Stimulated activated CD8-positive, alpha-beta memory T cell treated with anti-CD3 and anti-CD28 coated beads, Interleukin-12 subunit alpha, Interleukin-12 subunit beta, amount 100 ng/mL, for 4 hours (primary cell): ENCODE results near the gene AK9.
"Not testable (repeated sequence)": the region's sequence is repeated elsewhere in the genome, so short reads cannot be mapped to it uniquely, and the experiment has no call there.

Experiments used
- DNase-seq: peaks from one replicate; pipeline ENCODE4 v3.0.0-alpha.2; 2020; ENCODE audit warnings: low read depth

The AK9 gene

DNA sequence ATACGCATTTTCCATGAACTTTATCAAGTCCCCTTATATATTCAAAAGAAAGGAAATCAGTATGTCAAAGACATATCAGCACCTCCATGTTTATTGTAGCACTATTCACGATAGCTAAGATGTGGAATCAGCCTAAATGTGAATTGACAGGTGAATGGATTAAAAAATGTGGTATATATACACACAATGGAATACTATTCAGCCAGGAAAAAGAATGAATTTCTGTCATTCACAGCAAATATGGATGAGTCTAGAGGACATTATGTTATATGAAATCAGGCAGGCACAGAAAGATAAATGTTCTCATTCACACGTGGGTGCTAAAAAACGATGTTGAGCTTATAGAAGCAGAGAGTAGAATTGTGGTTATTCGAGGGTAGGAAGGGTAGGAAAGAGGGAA lies 5.4 kb upstream of the AK9 start:
- no peak for DNase-seq

DNA sequence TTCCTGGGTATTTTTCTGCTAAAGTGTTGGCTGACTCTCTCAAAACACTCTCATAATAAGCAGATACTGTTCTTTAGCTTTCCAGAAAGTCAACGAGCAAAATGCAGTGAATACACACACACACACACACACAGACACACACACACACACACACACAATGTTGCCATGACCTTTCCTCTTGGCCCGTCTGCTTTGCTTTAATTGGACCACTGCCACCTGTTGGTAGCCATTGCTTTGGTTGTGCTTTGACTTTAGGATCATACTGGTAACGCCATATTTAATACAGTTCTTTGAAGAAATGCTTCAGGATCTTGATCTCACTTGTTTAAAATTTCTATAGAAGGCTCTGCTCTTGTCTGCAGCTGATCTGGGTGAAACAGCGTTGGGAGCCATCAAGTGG lies 4.5 kb upstream of the AK9 start:
- DNase-seq, result no peak

DNA sequence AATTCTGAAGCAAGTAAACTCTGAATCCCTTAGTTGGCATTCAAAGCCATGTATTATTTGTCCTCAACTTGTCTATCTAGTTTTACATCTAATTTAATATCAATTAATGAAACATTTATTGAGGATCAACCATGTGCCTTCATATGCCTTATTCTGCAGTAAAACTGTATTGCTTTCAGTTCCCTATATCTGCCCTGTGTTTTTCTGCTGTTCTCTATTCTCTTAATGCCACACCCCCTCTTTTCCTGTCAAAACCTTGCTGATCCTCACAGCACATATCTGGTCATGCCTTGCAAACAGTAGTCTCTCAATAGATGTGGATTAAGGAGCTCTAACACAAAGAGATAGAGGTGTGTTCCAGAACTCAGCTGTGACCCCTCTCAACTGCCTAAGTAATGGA lies 2.1 kb upstream of the AK9 start:
- no peak for DNase-seq

DNA sequence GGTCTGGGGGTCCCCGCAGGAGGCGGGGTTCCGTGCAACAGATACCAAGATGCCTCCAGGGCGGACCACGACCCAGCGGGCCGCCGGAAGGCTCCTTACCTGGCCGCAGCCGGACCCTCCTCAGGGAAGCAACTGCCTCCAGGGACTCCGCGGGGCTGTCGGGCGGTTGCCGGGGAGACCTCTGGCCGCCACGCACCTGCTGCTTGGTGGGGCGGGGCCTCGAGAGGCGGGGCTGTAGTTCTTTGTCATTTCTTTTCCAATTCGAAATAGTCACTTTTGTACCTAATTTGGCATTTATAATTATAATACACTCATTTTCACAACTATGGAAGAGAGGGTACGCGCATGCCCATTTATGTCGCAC lies 647 bp downstream of the AK9 start:
- peak; percentile 43 for DNase-seq

DNA sequence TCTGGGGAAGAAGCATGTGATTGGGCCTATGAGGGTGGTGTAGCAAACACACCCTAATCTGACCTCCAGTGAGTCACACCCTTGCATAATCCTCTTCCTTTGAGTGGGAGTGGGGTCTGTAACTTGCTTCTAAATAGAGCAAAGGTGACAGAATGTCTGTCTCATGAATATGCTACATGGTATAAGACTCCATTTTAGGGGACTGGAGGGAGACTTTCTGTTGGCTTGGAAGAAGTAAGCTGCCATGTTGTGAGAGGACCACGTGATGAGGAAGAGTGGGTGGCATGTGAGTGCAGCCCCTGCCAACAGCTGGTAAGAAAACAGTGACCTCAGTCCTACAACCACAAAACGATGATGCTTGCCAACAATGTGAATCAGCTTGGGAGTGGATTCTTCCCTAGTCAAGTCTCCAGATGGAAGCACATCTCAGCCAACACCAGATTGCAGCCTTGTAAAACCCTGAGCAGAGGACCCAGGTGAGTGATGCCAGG lies 3.7 kb downstream of the AK9 start:
- DNase-seq, result no peak

DNA sequence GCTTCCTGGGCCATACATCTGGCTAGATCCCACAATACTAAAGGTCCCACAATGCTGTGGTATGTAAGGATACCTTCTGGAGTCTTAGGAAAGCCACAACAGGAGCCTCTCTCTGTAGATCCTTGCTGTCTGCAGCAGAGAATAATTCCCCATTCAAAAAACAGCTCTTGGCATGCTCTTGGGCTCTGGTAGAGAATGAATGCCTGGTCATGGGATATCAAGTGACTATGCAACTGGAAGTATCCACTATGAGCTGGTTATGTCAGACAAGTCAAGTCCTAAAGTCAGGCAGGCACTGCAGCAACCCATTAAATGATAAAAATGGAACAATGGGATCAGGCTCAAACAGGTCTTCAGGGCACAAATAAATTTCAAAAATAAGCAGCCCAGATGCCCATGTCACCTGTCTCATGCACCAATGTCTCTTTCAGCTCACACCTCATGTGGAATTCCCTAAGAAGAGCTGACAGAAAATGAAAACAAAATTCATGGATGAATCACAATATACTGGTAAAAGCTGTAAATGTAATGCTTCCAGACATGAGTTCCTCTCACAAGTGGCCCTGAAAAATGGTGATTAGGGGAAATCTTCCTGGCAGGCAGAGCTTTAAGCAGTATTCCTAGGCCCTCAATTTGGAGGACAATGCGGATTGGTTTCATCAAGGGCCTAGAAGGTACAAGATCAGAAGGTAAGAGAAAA lies 4.3 kb downstream of the AK9 start:
- DNase-seq, result no peak

DNA sequence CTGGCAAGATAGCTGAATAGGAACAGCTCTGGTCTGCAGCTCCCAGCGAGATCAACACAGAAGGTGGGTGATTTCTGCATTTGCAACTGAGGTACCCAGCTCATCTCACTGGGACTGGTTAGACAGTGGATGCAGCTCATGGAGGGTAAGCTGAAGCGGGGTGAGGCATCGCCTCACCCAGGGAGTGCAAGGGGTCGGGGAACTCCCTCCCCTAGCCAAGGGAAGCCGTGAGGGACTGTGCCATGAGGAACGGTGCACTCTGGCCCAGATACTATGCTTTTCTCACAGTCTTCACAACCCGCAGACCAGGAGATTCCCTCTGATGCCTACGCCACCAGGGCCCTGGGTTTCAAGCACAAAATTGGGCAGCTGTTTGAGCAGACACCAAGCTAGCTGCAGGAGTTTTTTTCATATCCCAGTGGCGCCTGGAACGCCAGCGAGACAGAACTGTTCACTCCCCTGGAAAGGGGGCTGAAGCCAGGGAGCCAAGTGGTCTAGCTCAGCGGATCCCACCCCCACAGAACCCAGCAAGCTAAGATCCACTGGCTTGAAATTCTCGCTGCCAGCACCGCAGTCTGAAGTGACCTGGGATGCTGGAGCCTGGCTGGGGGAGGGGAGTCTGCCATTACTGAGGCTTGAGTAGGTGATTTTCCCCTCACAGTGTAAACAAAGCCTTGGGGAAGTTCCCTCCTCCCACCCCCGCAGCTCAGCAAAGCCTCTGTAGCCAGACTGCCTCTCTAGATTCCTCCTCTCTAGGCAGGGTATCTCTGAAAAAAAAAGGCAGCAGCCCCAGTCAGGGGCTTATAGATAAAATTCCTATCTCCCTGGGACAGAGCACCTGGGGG lies 12.1 kb downstream of the AK9 start:
- DNase-seq, result not testable (repeated sequence)

DNA sequence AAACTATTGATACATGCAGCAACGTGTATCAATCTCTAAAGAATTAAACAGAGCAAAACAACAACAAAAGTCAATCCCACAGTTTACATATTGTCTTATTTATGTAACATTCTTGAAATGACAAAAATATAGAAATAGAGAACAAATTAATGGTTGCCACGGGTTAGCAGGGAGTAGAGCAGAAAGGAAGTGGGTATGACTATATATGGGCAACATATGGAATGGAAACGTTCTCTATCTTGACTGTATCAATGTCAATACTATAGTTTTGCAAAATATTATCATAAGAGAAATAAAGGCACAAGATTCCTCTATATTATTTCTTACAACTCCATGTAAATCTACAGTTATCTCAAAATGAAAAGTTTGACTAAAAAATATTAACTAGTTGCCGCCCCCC lies 12.8 kb downstream of the AK9 start:
- no peak for DNase-seq

DNA sequence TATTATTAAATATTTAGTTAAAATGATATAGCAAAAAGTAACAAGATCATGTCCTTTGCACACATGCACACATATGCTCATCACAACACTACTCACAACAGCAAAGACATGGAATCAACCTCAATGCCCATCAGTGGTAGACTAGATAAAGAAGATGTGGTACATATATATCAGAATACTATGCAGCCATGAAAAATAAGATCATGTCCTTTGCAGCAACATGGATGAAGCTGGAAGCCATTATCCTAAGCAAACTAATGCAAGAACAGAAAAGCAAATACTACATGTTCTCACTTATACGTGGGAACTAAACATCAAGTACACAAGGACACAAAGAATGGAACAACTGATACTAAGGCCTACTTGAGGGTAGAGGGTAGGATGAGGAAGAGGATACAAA lies 14.3 kb downstream of the AK9 start:
- DNase-seq, result no peak

DNA sequence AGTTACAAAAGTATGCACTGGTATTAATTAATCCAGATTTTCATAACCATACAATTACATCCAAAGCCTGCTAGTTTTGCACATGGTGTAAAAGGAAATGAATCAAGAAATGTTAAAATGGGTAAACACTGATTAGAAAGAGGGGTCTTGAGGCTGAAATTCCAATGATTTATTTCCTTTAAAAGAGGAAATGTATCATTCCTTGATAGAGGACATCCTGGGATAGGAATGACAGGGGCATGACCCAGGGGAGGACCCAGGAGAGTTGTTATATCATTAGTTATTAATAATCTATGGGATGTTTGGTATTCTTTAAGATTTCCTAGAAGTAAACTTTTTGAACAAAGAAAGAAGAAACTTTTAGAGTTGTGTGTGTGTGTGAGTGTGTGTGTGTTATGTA lies 18.2 kb downstream of the AK9 start:
- DNase-seq, result no peak

DNA sequence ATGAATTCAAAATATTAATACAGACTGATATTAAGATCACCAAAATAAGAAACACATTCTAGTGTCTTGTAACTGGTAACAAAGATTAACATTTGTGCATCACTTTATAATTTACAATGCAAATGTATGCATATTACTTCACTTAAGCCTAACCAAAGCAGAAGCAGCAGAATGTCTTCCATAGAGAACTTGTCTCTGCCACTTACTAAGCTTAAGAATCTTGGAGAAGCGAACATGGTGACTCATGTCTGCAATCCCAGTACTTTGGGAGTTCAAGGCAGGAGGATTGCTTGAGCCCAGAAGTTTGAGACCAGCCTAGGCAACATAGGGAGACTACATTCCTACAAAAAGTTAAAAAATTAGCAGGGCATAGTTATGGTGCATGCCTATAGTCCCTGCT lies 18.8 kb downstream of the AK9 start:
- DNase-seq, result no peak

DNA sequence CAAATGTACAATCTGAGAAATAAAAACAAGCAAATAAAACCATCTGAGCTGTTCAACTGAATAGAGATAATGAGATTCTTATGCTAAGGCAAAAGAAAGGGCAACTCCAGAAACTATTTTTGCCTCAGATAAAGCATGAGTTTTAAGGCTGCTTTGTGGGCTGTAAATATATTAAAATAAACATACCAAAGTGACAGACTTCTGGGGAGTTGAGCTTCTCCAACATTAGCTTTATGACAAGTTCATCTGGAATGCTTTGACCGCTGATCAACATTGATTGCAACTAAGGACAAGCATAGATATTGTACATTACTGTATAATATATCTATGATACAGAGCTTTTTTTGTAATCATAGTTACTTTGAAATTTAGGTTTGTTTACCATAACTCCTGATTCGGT lies 19.3 kb downstream of the AK9 start:
- DNase-seq, result no peak

DNA sequence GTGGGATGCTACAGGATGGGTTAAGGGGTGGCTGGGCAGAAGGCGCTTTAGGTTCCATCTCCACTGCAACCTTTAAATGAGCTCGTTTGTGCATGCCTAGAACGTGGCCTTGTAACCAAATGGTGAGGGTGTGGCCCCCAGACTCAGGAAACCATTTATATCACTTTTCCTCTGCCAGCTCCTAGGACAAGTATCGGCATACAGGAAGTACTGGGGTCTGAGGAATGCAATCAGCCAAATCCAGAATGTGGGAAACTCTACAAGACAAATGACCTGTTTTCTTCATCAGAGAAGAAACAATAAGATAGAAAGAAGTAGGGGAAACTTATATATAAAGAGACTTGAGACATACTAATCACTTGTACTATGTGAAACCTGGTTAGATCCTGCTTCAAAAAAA lies 21.2 kb downstream of the AK9 start:
- DNase-seq, result no peak

DNA sequence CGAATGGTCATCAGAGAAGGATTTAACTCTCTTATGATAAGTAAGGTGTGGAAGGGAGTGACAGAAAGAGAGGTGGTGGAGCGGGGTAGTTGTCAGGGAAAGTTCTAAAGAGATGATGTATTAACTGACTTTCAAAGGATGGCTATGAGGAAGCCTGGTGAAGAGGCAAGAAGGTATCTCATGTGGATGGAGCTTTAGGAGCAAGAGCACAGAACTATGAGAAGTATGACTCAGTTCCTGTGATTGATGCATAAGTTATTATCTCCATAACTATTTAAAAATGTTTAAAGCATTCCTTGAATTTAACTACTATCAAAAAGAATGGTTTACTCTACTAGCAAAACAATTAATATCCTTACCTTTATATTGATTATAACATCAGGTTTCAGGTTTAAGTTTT lies 28.8 kb downstream of the AK9 start:
- DNase-seq, result no peak

DNA sequence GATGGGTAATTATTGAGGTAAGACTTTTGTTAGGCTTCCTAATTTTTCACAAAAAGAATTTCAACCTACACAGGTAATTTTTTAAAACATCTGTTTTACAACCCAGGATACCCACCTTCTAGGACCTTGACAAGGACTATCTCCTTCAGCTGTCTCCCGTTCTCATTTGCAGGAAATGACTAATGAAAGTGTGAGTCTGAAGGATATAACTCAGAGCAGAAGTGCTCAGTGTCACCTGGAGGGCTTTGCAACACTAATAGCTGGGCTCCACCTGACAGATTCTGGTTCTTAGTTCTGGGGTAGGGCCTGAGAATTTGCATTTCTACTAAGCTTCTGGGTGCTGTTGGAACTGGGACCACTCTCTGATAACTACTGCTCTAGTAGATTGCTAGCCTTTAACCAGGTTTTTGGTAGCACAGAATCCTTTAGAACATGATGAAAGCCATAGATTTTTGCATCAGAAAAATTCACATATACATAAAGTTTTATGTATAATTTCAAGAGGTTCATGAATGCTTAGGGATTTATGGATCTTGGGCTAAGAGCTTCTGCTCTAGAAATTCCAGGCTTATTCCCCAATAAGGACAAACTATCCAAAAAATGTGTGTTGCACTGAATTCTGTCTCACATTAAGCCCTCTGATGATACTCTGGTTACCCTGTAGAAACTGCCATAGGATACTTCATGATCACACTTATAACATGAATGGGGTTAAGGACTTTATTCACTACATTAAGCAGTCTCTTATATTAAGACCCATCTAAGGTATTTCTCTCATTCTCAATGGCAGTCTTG lies 30.3 kb downstream of the AK9 start:
- no peak for DNase-seq

DNA sequence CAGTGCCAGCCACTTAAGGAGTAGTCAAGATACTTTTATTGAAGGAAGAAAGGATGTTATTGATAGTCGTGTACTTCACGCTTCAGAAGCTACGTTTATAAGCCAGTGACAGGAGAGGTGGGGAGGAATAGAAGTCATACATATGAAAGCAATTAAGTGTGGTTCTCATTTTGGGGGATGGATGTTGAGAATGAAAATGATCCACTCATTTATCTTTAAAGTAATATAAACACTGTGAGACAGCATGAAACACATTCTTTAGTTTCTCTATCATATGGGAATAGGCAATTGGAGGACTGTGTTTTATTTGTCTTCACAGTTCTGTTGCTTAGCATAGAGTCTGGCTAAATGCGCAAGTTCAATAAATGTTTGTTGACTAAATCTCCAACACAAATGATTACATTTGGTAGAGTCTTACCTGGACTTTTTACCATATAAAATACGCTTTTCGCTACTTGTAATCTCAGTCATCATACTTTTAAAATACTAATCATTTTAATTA lies 35.2 kb downstream of the AK9 start:
- no peak for DNase-seq

DNA sequence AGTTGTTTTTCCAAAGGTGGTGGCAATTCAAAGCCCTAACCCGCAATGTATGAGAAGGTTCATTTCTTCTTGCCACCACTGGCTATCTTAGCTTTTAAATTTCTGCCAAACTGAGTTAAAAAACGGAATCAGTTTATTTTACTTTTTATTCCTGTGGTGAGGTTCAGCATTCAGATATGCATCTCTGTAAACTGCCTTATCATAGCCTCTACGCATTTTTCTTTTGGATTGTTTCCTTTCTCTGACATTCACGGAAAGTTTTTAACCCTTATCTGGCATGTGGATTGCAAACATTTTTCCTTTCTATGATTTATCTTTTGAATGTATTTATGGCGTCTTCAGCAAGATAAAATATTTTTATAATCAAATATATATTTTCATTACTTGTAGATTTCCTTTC lies 37.7 kb downstream of the AK9 start:
- DNase-seq, result no peak

DNA sequence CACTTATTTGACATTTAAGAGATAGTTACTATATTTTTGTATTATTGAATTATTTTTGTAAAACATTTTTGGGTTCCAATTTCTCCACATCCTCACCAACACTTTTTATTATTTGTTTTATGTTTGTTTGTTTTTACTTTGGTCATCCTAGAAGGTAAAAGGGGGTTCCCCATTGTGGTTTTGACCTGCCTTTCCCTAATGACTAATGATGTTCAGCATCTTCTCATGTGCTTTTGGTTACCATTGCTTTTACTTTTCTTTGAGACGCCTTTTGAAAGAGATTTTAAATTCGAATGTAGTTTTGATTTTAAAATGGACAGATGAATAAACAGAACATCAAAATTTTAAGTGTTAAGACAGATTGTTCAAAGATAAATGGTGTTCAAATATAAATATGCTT lies 46.9 kb downstream of the AK9 start:
- DNase-seq, result no peak

DNA sequence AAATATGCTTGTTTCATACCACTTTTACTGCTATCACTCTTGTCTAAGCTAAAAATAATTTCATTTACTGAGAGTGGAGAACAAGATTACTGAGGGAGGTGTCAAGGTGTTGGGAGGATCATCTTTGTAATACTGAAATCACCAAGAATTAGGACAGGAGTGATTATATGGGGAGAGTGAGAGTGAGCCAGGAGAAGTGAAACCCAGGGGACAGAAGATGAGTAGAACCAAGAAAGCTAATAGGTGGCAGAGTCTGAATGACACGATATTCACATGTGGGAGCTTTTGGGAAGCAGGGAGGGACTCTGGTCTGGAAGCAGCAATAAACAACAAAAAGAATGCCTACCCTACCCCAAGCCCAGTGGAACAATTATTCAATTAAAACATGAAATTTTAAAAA lies 58.6 kb downstream of the AK9 start:
- no peak for DNase-seq

DNA sequence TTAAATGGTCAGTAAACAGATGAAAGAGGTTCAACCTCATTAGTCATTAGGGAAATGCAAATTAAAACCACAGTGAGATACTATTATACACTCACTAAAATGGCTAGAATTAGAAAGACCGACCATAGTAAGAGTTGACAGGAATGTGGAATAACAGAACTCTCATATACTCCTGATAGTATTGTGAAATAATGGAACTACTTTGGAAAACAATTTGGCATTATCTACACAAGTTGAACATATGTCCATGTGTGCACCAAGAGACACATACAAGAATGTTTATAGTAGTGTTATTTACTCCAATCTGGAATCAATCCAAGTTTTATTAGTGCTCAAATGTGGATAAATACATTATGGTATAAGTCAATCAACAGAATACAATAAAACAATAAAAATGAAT lies 59.6 kb downstream of the AK9 start:
- no peak for DNase-seq

DNA sequence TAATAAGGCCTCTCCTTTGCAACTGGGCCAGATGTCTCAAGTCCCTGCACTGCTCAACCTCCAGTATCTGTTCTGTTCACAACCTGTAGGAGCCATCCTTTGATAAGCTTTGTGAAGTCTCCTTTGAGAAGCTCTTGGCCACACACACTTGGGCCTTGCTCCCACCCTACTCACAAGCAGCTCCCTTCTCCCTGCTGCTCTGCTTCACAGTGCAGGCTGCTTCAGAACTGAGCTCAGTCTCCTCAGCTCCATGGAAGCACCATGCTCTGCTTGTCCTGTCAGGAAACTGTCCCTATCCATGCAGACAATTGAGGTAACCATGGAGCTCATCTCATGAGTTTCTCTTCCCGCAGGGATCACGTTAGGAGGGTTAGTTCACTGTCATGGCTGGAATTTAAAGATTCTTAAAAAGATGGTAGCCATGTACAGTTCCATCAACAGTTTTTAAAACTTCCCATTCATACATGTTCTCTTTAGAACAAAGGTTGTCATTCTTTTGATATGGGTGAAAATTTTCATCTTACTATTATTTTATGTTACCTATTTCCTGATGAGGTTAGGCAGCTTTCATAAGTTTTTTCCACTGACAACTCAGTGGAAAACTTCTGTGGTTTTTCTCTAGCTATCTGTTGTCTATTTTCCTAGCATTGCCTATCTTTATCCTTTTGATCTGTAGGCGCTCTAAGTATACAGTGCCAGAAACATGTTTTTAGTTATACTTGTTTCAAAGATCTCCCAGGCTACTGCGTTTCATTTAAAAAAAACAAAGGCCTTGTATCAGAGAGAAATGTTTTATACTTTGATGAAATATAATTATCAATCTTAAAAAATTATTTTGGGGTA lies 62.6 kb downstream of the AK9 start:
- DNase-seq, result no peak

DNA sequence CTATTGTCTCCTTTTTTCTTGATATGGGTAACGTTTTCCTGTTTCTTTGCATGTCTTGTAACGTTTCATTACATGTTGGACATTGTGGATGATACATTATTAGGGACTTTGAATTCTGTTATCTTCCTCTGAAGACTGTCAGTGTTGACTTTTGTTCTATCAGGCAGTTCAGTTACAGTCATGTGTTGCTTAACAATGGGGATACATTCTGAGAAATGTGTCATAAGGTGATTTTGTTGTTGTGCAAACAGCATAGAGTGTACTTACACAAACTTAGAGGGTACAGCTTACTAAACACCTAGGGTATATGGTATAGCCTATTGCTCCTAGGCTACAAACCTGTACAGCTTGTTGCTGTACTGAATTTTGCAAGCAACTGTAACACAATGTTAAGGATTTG lies 64.7 kb downstream of the AK9 start:
- no peak for DNase-seq
